BLaER1 (cell line): ENCODE data around the gene CYB5A.
A peak's percentile ranks its signal among the peaks of the same experiment; 100 is the strongest.
"Not testable (repeated sequence)": the region's sequence is repeated elsewhere in the genome, so short reads cannot be mapped to it uniquely, and the experiment has no call there.

Experiments used
- H3K27ac ChIP-seq: shearing (Covaris generic); formaldehyde crosslinking; 2 replicates; pipeline ENCODE4 v1.8.1; 2022
- H3K27me3 ChIP-seq: shearing (Covaris generic); formaldehyde crosslinking; 2 replicates; pipeline ENCODE4 v1.8.1; 2022
- H3K36me3 ChIP-seq: shearing (Covaris generic); formaldehyde crosslinking; 2 replicates; pipeline ENCODE4 v1.8.1; 2022
- H3K4me1 ChIP-seq: shearing (Covaris generic); formaldehyde crosslinking; 2 replicates; pipeline ENCODE4 v1.8.1; 2022
- H3K4me2 ChIP-seq: shearing (Covaris generic); formaldehyde crosslinking; 2 replicates; pipeline ENCODE4 v1.8.1; 2022
- H3K4me3 ChIP-seq: shearing (Covaris generic); formaldehyde crosslinking; 2 replicates; pipeline ENCODE4 v1.8.1; 2022
- H3K9ac ChIP-seq: shearing (Covaris generic); formaldehyde crosslinking; 2 replicates; pipeline ENCODE4 v1.8.1; 2022
- H3K9me3 ChIP-seq: shearing (Covaris generic); formaldehyde crosslinking; 2 replicates; pipeline ENCODE4 v1.8.1; 2022
- H4K20me1 ChIP-seq: shearing (Covaris generic); formaldehyde crosslinking; 2 replicates; pipeline ENCODE4 v1.8.1; 2022
- Cebpa-rat ChIP-seq: shearing (Covaris generic); IDR thresholded peaks from 2 replicates; pipeline ENCODE4 v1.8.1; 2022

The CYB5A gene

DNA sequence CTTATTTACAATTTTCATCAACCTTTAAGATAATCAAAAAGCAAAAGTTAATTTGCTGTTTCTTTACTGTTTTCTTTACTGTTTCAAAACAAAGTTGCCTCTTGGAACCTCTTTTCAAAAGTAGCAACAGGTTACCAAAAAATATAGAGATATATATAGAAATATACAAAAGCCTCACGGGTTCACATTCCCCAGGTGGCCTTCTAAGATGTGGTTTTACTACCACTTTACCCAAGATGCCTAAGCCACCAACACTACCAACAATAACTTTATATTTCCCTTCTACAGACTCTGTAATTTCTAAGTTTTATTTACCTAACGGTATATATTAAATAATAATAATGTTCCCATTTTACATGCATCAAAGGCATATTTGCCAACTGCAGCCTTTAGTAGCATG is 4.9 kb downstream of the CYB5A start:
- no peaks in the 10 kb centered on the region for H4K20me1 ChIP-seq
- no peak overlapping the region for H3K9ac ChIP-seq
- TF ChIP-seq Cebpa-rat, result no peak
- no peak overlapping the region for H3K4me3 ChIP-seq
- no peaks in the 10 kb centered on the region for H3K9me3 ChIP-seq
- H3K4me2 ChIP-seq, result peak overlapping the region; percentile 16; the same call in 1 of the 2 replicates
- peaks cover 41% of the 10 kb centered on the region for H3K4me1 ChIP-seq
- no peak overlapping the region for H3K27ac ChIP-seq
- no peaks in the 10 kb centered on the region for H3K27me3 ChIP-seq
- 0 out of 2 replicates have a peak, but pooled peaks cover 4% of the 10 kb centered on the region for H3K36me3 ChIP-seq

DNA sequence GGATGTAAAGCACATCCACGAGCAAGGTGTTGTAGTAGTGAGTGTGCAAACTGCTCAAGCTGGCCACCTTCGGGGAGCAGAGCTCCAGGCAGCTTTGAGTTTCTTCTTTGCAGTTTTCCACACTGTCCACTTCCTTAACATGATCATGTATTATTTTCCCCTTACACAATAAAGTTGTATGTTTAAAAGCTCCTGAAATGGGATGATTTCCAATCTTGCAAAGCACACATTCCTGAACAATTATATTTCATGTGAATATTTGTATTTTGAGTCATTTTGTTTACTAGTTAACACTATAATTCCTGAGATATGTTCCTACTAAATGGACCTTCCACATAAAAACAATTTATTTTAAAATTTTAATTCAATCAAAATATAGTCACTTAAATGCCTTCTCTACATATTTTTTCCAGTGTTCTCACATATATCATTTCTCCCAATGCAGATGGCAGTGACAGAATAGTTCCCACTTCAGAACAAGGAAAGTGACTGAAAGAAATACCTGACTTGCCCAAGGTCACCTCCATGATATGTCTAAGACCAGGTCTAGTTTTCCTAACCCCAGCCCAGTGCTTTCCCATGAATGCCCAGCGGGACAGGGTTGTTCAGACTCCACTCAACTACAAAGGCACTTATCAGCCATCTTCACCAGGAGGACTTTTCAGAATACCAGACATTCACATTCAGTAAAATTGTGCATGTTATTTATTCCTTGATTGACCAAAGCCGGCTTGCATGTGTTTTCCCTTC is 5.5 kb downstream of the CYB5A start:
- no peaks in the 10 kb centered on the region for H4K20me1 ChIP-seq
- peak overlapping the region; percentile 16; the same call in 1 of the 2 replicates for H3K4me2 ChIP-seq
- TF ChIP-seq Cebpa-rat, result no peak
- 0 out of 2 replicates have a peak, but pooled peaks cover 4% of the 10 kb centered on the region for H3K36me3 ChIP-seq
- H3K4me1 ChIP-seq, result peaks cover 44% of the 10 kb centered on the region
- no peaks in the 10 kb centered on the region for H3K27me3 ChIP-seq
- no peaks in the 10 kb centered on the region for H3K9me3 ChIP-seq
- no peak overlapping the region for H3K4me3 ChIP-seq
- no peak overlapping the region for H3K27ac ChIP-seq
- no peak overlapping the region for H3K9ac ChIP-seq

DNA sequence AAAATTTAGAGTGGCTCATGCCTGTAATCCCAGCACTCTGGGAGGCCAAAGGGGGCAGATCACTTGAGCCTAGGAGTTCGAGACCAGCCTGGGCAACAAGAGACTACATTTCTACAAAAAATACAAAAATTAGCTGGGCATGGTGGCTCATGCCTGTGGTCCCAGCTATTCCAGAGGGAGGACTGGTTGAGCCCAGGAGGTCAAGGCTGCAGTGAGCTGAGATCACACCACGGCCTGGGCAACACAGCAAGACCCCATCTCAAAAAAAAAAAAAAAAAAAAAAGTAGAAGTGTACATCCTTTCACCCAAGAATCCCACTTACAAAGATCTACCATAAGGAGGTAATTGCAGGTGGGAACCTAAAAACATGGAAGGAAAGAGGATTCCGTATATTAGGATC is 6.2 kb downstream of the CYB5A start:
- H3K4me1 ChIP-seq, result peaks cover 40% of the 10 kb centered on the region
- not testable (repeated sequence) for H3K36me3 ChIP-seq, H4K20me1 ChIP-seq, H3K9me3 ChIP-seq, H3K27ac ChIP-seq, H3K9ac ChIP-seq, H3K4me3 ChIP-seq, H3K27me3 ChIP-seq, H3K4me2 ChIP-seq

DNA sequence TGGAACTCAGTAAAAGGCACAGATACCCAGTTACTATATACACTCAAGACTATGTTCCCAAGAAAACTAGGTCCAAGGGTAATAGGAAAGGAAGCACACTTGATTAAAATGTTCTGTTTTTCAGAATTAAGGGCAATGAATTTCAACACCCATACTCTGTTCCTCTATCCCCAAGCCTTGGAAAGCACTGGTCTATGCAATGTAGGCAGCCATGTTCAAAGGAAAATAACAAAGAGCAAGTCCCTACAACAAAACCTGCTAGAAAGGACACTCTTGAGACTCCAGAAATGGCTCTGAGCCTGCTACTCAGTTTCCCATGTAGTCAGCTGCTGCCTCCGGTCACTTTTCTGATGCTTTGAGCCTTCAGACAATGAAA is 6.8 kb downstream of the CYB5A start:
- no peaks in the 10 kb centered on the region for H3K9me3 ChIP-seq
- no peak overlapping the region for H3K4me2 ChIP-seq
- H3K9ac ChIP-seq, result no peak overlapping the region
- no peak overlapping the region for H3K4me3 ChIP-seq
- H3K27ac ChIP-seq, result no peak overlapping the region
- no peak for TF ChIP-seq Cebpa-rat
- 0 out of 2 replicates have a peak, but pooled peaks cover 4% of the 10 kb centered on the region for H3K36me3 ChIP-seq
- H4K20me1 ChIP-seq, result no peaks in the 10 kb centered on the region
- peaks cover 34% of the 10 kb centered on the region for H3K4me1 ChIP-seq
- H3K27me3 ChIP-seq, result no peaks in the 10 kb centered on the region

DNA sequence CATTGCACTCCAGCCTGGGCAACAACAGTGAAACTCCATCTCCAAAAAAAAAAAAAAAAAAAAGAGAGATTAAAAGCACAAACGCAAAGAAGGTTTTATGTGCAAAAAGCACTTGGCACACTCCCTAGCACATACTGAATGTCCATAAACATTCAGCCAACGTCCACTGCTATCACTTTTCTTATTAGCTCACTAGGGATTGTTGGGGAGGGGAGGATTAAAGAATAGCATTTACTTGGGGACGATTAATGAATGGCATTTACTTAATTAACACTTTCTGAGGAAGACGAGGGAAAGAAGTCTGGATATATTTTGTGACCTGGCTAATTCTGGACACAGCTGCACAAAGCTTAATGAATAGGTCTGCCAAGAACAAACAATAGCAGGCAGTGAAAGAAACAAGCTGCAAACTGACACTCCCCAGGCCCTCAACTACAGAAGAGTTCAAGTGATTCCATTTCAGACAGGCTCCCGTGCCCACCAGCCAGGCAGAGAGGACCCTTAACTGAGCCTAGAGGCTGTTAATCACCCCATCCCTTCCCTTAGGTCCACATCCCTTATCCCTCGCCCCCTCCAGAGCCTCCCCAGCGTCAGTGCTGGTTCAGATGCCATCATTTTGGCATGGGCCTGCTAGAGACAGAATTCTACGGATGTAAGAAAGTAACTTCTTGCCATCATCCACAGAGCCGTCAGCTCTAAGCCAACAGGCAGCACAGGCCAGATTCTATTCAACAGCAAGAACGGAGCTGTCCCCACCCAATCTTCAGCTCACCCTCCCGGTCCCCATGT is 7.4 kb downstream of the CYB5A start:
- no peak overlapping the region for H3K9ac ChIP-seq
- no peaks in the 10 kb centered on the region for H4K20me1 ChIP-seq

DNA sequence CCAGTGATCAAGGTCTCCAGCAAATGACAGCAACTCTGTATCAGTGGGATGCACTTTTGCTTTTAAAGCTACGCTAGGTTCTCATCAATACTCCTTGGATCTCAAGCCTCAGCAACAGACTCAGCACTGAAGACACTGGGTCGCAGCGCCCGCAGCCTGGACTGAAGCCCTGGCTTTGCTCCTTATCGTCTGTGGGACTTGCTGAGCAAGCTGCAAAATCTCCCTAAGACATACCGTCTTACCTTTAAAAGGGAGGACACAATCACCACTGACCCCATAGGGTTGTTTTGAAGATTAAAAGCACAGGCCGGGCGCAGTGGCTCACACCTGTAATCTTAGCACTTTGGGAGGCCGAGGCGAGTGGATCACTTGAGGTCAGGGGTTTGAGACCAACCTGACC is 8.1 kb downstream of the CYB5A start:
- no peak for TF ChIP-seq Cebpa-rat
- Histone ChIP-seq H3K36me3 (0 out of 2 replicates have a peak, but pooled peaks cover 4% of the 10 kb centered on the region), H3K4me1 (peaks cover 33% of the 10 kb centered on the region), H3K9me3 (no peaks in the 10 kb centered on the region), H3K4me2 (no peak overlapping the region), H3K27me3 (no peaks in the 10 kb centered on the region), H3K4me3 (no peak overlapping the region), H3K27ac (no peak overlapping the region), H3K9ac (no peak overlapping the region), H4K20me1 (no peaks in the 10 kb centered on the region)

More for the DNA sequence above, 7.4 kb downstream of the CYB5A start:
- Histone ChIP-seq H3K27ac (no peak overlapping the region), H3K4me1 (peaks cover 33% of the 10 kb centered on the region), H3K4me3 (no peak overlapping the region), H3K36me3 (0 out of 2 replicates have a peak, but pooled peaks cover 4% of the 10 kb centered on the region), H3K27me3 (no peaks in the 10 kb centered on the region), H3K9me3 (no peaks in the 10 kb centered on the region), H3K4me2 (no peak overlapping the region)
- no peak for TF ChIP-seq Cebpa-rat

DNA sequence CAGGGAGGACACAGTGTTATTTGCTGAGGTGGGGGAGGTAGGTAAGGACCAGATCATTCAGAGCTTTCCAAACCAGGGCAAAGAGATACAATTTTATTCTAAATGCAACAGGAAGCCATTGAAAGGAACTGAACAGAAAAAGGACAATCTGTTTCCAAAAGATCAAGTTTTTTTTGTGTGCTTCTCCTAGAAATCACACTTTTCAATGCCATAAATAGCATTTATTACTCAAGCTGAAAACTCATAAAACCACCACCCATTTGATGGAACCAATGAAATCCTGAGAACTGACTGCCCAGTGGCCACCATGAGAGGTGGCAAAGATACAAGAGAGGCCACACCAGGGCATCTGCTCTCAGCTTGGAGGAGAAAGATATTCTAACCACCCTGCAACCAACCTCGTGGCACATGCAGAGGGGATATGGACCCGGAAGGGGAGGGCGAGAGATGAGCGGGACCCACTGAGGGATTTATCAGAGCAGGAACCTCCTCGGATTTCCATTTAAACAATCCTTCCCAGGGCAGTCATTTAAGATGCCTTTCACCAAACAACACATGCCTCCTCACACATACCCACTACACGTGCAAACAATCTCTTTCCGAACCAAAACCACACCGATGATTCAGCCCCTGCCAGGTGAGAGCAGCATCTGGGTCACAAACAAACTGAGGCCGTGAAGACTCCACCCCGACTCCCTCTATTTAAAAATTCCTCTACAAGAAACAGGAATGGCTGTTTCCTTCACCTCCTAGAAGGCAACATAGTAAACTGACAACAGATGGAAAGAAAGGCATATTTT is 8.8 kb downstream of the CYB5A start:
- Histone ChIP-seq H3K9ac (peak overlapping the region; percentile 63), H3K9me3 (no peaks in the 10 kb centered on the region), H3K4me3 (no peak overlapping the region), H3K27me3 (no peaks in the 10 kb centered on the region), H3K36me3 (peaks cover 6% of the 10 kb centered on the region), H3K27ac (peak overlapping the region; percentile 72), H3K4me1 (peaks cover 33% of the 10 kb centered on the region), H3K4me2 (peak overlapping the region; percentile 89), H4K20me1 (0 out of 2 replicates have a peak, but pooled peaks cover 2% of the 10 kb centered on the region)
- no peak for TF ChIP-seq Cebpa-rat

DNA sequence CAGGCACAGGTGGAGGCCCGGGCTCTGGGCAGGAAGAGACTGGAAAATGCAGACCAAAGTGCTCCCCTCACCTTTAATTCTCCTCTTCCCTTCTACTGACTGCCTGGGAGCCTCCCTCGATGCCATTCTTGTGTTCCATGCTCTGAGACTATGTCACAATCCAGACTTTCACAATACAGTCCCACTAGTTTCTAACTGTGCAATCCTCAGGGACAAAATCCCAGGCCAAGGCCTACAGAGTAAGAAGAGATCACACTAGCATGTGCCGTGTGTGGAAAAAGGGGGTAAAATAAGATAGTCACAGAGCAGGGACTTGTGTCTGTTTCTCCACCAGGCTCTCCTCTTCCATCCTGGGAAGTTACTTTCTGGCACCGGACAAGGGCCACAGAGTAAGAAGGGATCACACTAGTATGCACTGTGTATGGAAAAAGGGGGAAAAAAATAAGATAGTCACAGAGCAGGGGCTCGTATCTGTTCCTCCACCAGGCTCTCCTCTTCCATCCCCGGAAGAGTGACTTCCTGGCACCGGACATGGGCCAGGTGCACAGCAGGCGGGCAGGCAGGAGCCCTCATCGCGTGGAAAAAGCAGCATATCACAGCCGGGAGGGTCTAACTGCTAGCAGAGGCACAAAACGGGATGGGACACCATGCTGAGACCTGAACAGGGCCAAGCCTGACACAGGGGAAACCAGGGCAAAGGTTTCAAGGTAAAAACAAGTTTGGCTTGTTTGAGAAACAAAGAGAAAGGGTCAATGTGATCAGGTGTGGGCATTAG is 9.6 kb downstream of the CYB5A start:
- H3K4me3 ChIP-seq, result no peak overlapping the region
- H3K9me3 ChIP-seq, result no peaks in the 10 kb centered on the region
- H3K36me3 ChIP-seq, result peaks cover 13% of the 10 kb centered on the region
- H4K20me1 ChIP-seq, result 0 out of 2 replicates have a peak, but pooled peaks cover 10% of the 10 kb centered on the region
- peak overlapping the region; percentile 72 for H3K27ac ChIP-seq
- peak overlapping the region; percentile 89 for H3K4me2 ChIP-seq
- peaks cover 29% of the 10 kb centered on the region for H3K4me1 ChIP-seq
- no peaks in the 10 kb centered on the region for H3K27me3 ChIP-seq
- no peak for TF ChIP-seq Cebpa-rat
- H3K9ac ChIP-seq, result peak overlapping the region; percentile 63
